GM12878 (cell line): ENCODE results near the gene LPIN2. TPM values are rescaled to one million over a fixed set of nuclear protein-coding genes. Genes with fewer than 3 reads are reported as not detected.

Experiments
- ATAC-seq: fragments of 200-7000 bp; cut with Tn5 transposase; 3 replicates; pipeline ENCODE4 v1.9.1; 2020; ENCODE audit warnings: mild to moderate bottlenecking, moderate library complexity
- BruUV-seq: library from RNA; stranded (reverse); fragments of 400-500 nt; replicated peaks from 2 replicates; lab custom pipeline; 2021; lab: Mats Ljungman, UMichigan
- CTCF ChIA-PET: fragments of 300-600 bp; sonication (Branson Sonifier 250); formaldehyde crosslinking; extraction: SDS; loops from one replicate; lab custom pipeline; 2021; ENCODE audit warnings: inconsistent platforms; lab: Yijun Ruan, JAX
- POLR2A ChIA-PET: fragments of 350-600 bp; formaldehyde crosslinking; extraction: SDS; loops from one replicate; lab custom pipeline; 2021; ENCODE audit warnings: inconsistent platforms; lab: Charles Lee
- RAD21 ChIA-PET: fragments of 300-600 bp; sonication (Branson Sonifier 250); formaldehyde crosslinking; loops from one replicate; lab custom pipeline; 2023; ENCODE audit warnings: antibody characterized with exemption; ENCODE audit not compliant: unreplicated experiment; lab: Charles Lee
- SMC1A ChIA-PET: fragments of 300-600 bp; sonication (Branson Sonifier 250); formaldehyde crosslinking; loops from one replicate; lab custom pipeline; 2023; ENCODE audit not compliant: unreplicated experiment, uncharacterized antibody; lab: Charles Lee
- DNase-seq: peaks from one replicate; pipeline ENCODE4 v3.0.0-alpha.2; 2011; ENCODE audit warnings: low read depth, low spot score
- FAIRE-seq: peaks from 3 replicates; lab custom pipeline; 2011; peaks lifted over from hg19 to GRCh38; lab: Jason Lieb, UNC
- H2AFZ ChIP-seq: 2 replicates; pipeline ENCODE4 v1.6.0; 2011; ENCODE audit warnings: low read depth, low read length, control low read depth; ENCODE audit not compliant: control insufficient read depth
- H3K27ac ChIP-seq: 2 replicates; pipeline ENCODE4 v1.5.1; 2011; ENCODE audit warnings: control low read depth; ENCODE audit not compliant: control insufficient read depth, insufficient read depth
- H3K27me3 ChIP-seq, 2 experiments: replicated peaks in 1 of 2; 2 replicates each; pipeline versions ENCODE4 v1.6.0 to v1.6.1; 2011; ENCODE audit warnings: low read length in 1 of 2; ENCODE audit not compliant: control insufficient read depth in 2 of 2, insufficient read depth in 2 of 2
- H3K36me3 ChIP-seq, 2 experiments: 2 replicates each; pipeline ENCODE4 v1.5.1; 2011; ENCODE audit warnings: low read length in 1 of 2; ENCODE audit not compliant: control insufficient read depth in 2 of 2, insufficient read depth in 2 of 2
- H3K4me1 ChIP-seq: 2 replicates; pipeline ENCODE4 v1.6.1; 2011; ENCODE audit warnings: mild to moderate bottlenecking, low read length, moderate library complexity, mixed read lengths; ENCODE audit not compliant: control insufficient read depth, insufficient read depth
- H3K4me2 ChIP-seq: 2 replicates; pipeline ENCODE4 v1.6.0; 2011; ENCODE audit warnings: control low read depth; ENCODE audit not compliant: control insufficient read depth, insufficient read depth
- H3K4me3 ChIP-seq: fragments of 200-600 bp; sonication (generic); 2 replicates; pipeline ENCODE4 v1.5.1; 2016
- H3K79me2 ChIP-seq: 2 replicates; pipeline ENCODE4 v1.6.0; 2011; ENCODE audit warnings: low read length; ENCODE audit not compliant: control insufficient read depth, insufficient read depth
- H3K9ac ChIP-seq: 2 replicates; pipeline ENCODE4 v1.8.0; 2011; ENCODE audit warnings: low read length, control low read depth, mixed read lengths; ENCODE audit not compliant: control insufficient read depth, insufficient read depth
- H3K9me3 ChIP-seq: replicated peaks from 3 replicates; pipeline ENCODE4 v1.5.1; 2011; ENCODE audit warnings: mild to moderate bottlenecking, low read length; ENCODE audit not compliant: control insufficient read depth, insufficient read depth
- H4K20me1 ChIP-seq: 2 replicates; pipeline ENCODE4 v1.6.0; 2011; ENCODE audit not compliant: control insufficient read depth, insufficient read depth
- CUX1 ChIP-seq: IDR thresholded peaks from 2 replicates; pipeline ENCODE4 v1.6.1; 2012; ENCODE audit warnings: improper control_type of control experiment, low read depth, low read length; ENCODE audit not compliant: insufficient replicate concordance
- DPF2 ChIP-seq: fragments of 450-650 bp; IDR thresholded peaks from 2 replicates; pipeline ENCODE4 v1.6.1; 2017; ENCODE audit warnings: mild to moderate bottlenecking
- E4F1 ChIP-seq: fragments of 450-650 bp; IDR thresholded peaks from 2 replicates; pipeline ENCODE4 v1.6.1; 2018; ENCODE audit warnings: borderline replicate concordance, mild to moderate bottlenecking; ENCODE audit not compliant: partially characterized antibody
- EP300 ChIP-seq, 2 experiments: fragments of 150-350 bp in 1 of 2; IDR thresholded peaks; 2 replicates each; pipeline ENCODE4 v1.6.1; 2011 to 2012; ENCODE audit warnings: low read depth in 2 of 2, low read length in 2 of 2, borderline replicate concordance in 1 of 2, improper control_type of control experiment in 1 of 2, inconsistent platforms in 1 of 2; ENCODE audit not compliant: control insufficient read depth in 1 of 2
- HDAC6 ChIP-seq: fragments of 200-600 bp; sonication (generic); IDR thresholded peaks from one replicate; pipeline ENCODE4 v1.8.0; 2017; ENCODE audit warnings: antibody characterized with exemption; ENCODE audit not compliant: unreplicated experiment
- MTA2 ChIP-seq: fragments of 450-650 bp; IDR thresholded peaks from 2 replicates; pipeline ENCODE4 v1.6.1; 2016; ENCODE audit warnings: low read depth, mild to moderate bottlenecking, moderate library complexity
- MXI1 ChIP-seq: fragments of 150-350 bp; IDR thresholded peaks from 2 replicates; pipeline ENCODE4 v1.6.1; 2011; ENCODE audit warnings: low read depth, mild to moderate bottlenecking, inconsistent platforms, low read length, improper control_type of control experiment
- SMAD5 ChIP-seq: IDR thresholded peaks from 2 replicates; pipeline ENCODE4 v1.6.1; 2016; ENCODE audit warnings: antibody characterized with exemption, low read depth
- WGBS: methylation state at CpG from one replicate; pipeline ENCODE4 v1.1.6; 2016; ENCODE audit warnings: low lambda C conversion rate; ENCODE audit not compliant: insufficient replicate concordance, insufficient coverage; ENCODE audit errors: missing lambda C conversion rate; 5-methylcytosine and 5-hydroxymethylcytosine counted together
- in situ Hi-C: fragments of 300-500 bp; cut with MboI; formaldehyde crosslinking; loops from 9 replicates; pipeline ENCODE4 v1.14.3; 2018; ENCODE audit warnings: mixed read lengths
- intact Hi-C: fragments of 100-400 bp; cut with micrococcal nuclease; formaldehyde crosslinking; loops from one replicate; pipeline ENCODE4 v1.14.2; 2022; ENCODE audit not compliant: unreplicated experiment
- polyA plus RNA-seq, 11 experiments: library from polyadenylated mRNA; depleted of rRNA in 4 of 11; unstranded in 6 of 11; stranded (reverse) in 5 of 11; fragments of >200 nt; fragmentation: Nextera tagmentation in 4 of 11; fragmentation: Illumina TruSeq in 1 of 11; extraction: Ambion mirVana in 4 of 11; extraction: Trizol in 1 of 11; gene quantifications; 1 replicate in 1 of 11; 2 replicates in 10 of 11; pipeline versions ENCODE4 v1.2.1 to v1.2.3, GENCODE V29; 2011 to 2016; ENCODE audit warnings: inconsistent platforms in 2 of 11, missing spikeins in 2 of 11, low read depth in 1 of 11
- total RNA-seq, 4 experiments: library from RNA; depleted of rRNA in 3 of 4; stranded (reverse); fragments of >200 nt in 3 of 4; fragmentation: Illumina TruSeq in 1 of 4; extraction: Trizol in 1 of 4; gene quantifications; 2 replicates each; pipeline versions ENCODE4 v1.2.1 to v1.2.3, GENCODE V29; 2013 to 2021

Gene LPIN2
- total and polyA plus RNA-seq, 10 of the 15 experiments (the other 5 are each of a cell fraction or from before 2014, with no cell fraction given) = 4.1 to 28.0 (median 15.9) TPM

GRCh38 chr18:3027370-3027891 is 14.5 kb upstream of the LPIN2 start:
- no peaks in the 10 kb centered on the region for H3K9me3 ChIP-seq
- no peak overlapping the region for H3K27ac ChIP-seq
- no peak for ATAC-seq
- intact Hi-C loops (no loop called here), in situ Hi-C loops (no loop called here)
- H3K4me1 ChIP-seq = no peaks in the 10 kb centered on the region
- FAIRE-seq = no peak
- H3K4me2 ChIP-seq = no peak overlapping the region
- H3K36me3 ChIP-seq = no peaks in the 10 kb centered on the region
- ChIA-PET POLR2A (no interaction called here), CTCF (interaction anchor here (1.5 kb wide), 1 partner anchor 35 kb away, joined by 5 read pairs; no protein-coding TSS in a partner anchor), RAD21 (no interaction called here), SMC1A (no interaction called here)
- H3K9ac ChIP-seq = no peak overlapping the region
- 89% methylated on average over 11 of the region's 11 CpGs for WGBS
- H3K4me3 ChIP-seq = no peak overlapping the region
- H4K20me1 ChIP-seq = no peaks in the 10 kb centered on the region
- TF ChIP-seq E4F1 = no peak
- no peak for TF ChIP-seq DPF2
- H3K27me3 ChIP-seq = no peaks in the 10 kb centered on the region
- no peak for DNase-seq
- H3K79me2 ChIP-seq = no peaks in the 10 kb centered on the region
- BruUV-seq = no TSS peak
- no peak overlapping the region for H2AFZ ChIP-seq

GRCh38 chr18:3025544-3025943 is 12.6 kb upstream of the LPIN2 start:
- Histone ChIP-seq H2AFZ (no peak overlapping the region), H3K27ac (no peak overlapping the region), H3K4me1 (no peaks in the 10 kb centered on the region)
- no peak for TF ChIP-seq EP300 (IDR thresholded peaks at IDR 0.05; ENCODE audit: borderline replicate concordance in 1 of 2, control insufficient read depth in 1 of 2, low read depth in 2 of 2, low read length in 2 of 2)
- no peak for TF ChIP-seq MTA2
- no peak for TF ChIP-seq CUX1
- TF ChIP-seq SMAD5 = no peak
- no peak for TF ChIP-seq HDAC6
- TF ChIP-seq MXI1 = no peak
- TF ChIP-seq, all 136 proteins: peak for 0
- Histone ChIP-seq H3K79me2 (no peaks in the 10 kb centered on the region), H3K4me2 (no peak overlapping the region), H4K20me1 (no peaks in the 10 kb centered on the region), H3K36me3 (no peaks in the 10 kb centered on the region), H3K4me3 (no peak overlapping the region), H3K9me3 (no peaks in the 10 kb centered on the region), H3K27me3 (no peaks in the 10 kb centered on the region), H3K9ac (no peak overlapping the region)
- no peak for FAIRE-seq
- ChIA-PET CTCF (interaction anchor here (0.8 kb wide), 1 partner anchor 37 kb away, joined by 3 read pairs; no protein-coding TSS in a partner anchor), SMC1A (interaction anchor here (2.5 kb wide), 1 partner anchor 11 kb away, joined by 6 read pairs; no protein-coding TSS in a partner anchor), RAD21 (no interaction called here), POLR2A (no interaction called here)
- no peak for DNase-seq
- no TSS peak for BruUV-seq
- 54% methylated on average over 2 of the region's 2 CpGs for WGBS
- intact Hi-C loops (no loop called here), in situ Hi-C loops (no loop called here)
- no peak for ATAC-seq
